ENCODE results near the gene KLHL22.

DNA sequence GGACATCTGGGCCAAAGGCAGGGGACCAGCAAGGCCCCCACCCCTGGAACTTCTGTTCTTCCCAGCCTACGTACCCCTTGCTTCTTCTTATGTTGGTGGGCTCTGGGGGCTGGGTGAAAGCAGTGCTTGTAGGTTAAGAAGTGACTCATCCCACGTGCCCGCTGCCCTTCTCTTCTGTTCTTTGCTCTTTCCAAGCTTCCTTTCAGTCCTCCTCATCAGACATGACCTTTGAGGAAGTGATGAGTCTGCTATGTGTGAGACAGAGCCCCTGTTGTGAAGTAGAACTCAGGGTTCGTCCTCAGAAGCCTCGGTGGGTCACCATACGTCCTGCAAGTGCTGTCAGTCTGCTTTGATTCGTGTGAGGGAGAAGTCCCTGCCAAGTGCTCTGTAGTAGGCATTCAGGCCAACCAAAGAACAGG is 24.5 kb upstream of the KLHL22 start:
- TF ChIP-seq, protein P1, sequence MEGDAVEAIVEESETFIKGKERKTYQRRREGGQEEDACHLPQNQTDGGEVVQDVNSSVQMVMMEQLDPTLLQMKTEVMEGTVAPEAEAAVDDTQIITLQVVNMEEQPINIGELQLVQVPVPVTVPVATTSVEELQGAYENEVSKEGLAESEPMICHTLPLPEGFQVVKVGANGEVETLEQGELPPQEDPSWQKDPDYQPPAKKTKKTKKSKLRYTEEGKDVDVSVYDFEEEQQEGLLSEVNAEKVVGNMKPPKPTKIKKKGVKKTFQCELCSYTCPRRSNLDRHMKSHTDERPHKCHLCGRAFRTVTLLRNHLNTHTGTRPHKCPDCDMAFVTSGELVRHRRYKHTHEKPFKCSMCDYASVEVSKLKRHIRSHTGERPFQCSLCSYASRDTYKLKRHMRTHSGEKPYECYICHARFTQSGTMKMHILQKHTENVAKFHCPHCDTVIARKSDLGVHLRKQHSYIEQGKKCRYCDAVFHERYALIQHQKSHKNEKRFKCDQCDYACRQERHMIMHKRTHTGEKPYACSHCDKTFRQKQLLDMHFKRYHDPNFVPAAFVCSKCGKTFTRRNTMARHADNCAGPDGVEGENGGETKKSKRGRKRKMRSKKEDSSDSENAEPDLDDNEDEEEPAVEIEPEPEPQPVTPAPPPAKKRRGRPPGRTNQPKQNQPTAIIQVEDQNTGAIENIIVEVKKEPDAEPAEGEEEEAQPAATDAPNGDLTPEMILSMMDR (conservative IDR thresholded peaks at IDR 0.05): no peak
- TF ChIP-seq EZH2 (IDR thresholded peaks at IDR 0.05; ENCODE audit: low read depth): no peak

Measured in PC-9 (cell line).